Osteoblast (primary cell): ENCODE data around the gene MYO10. TPM values are rescaled to one million over a fixed set of nuclear protein-coding genes. Genes with fewer than 3 reads are reported as not detected.
"Not testable (repeated sequence)": the region's sequence is repeated elsewhere in the genome, so short reads cannot be mapped to it uniquely, and the experiment has no call there.

Experiments used
- DNase-seq: peaks from one replicate; pipeline ENCODE4 v3.0.0; 2011; ENCODE audit warnings: low spot score, mixed read lengths; ENCODE audit not compliant: insufficient read length; ENCODE audit errors: missing footprints
- H2AFZ ChIP-seq: 2 replicates; pipeline ENCODE4 v1.6.0; 2011; ENCODE audit warnings: mild to moderate bottlenecking, low read length
- H3K27ac ChIP-seq: 2 replicates; pipeline ENCODE4 v1.5.1; 2011; ENCODE audit warnings: mild to moderate bottlenecking, low read depth, low read length, moderate library complexity
- H3K27me3 ChIP-seq: 2 replicates; pipeline ENCODE4 v1.6.0; 2012; ENCODE audit warnings: mild to moderate bottlenecking, control low read depth, inconsistent platforms, low read length, moderate library complexity; ENCODE audit not compliant: insufficient read depth
- H3K36me3 ChIP-seq: 2 replicates; pipeline ENCODE4 v1.5.1; 2011; ENCODE audit warnings: mild to moderate bottlenecking, low read length, control low read depth, moderate library complexity; ENCODE audit not compliant: insufficient read depth
- H3K4me1 ChIP-seq: 2 replicates; pipeline ENCODE4 v1.5.1; 2011; ENCODE audit warnings: mild to moderate bottlenecking, low read length, control low read depth, moderate library complexity; ENCODE audit not compliant: insufficient read depth
- H3K4me2 ChIP-seq: 2 replicates; pipeline ENCODE4 v1.6.0; 2011; ENCODE audit warnings: mild to moderate bottlenecking, low read length; ENCODE audit not compliant: insufficient read depth
- H3K4me3 ChIP-seq: fragments of 200-600 bp; sonication (generic); 3 replicates; pipeline ENCODE4 v1.5.1; 2012; ENCODE audit warnings: mild to moderate bottlenecking, low read length, inconsistent platforms; ENCODE audit not compliant: insufficient read depth
- H3K79me2 ChIP-seq: 2 replicates; pipeline ENCODE4 v1.6.0; 2012; ENCODE audit warnings: mild to moderate bottlenecking, low read length, control low read depth, inconsistent platforms; ENCODE audit not compliant: insufficient read depth
- H3K9me3 ChIP-seq: 2 replicates; pipeline ENCODE4 v1.5.1; 2011; ENCODE audit warnings: low read depth, low read length, control low read depth
- H4K20me1 ChIP-seq: 2 replicates; pipeline ENCODE4 v1.6.0; 2012; ENCODE audit warnings: mild to moderate bottlenecking, low read length, control low read depth; ENCODE audit not compliant: insufficient read depth
- total RNA-seq: library from RNA; depleted of rRNA; stranded (reverse); fragments of >200 nt; gene quantifications from 2 replicates; pipeline ENCODE4 v1.2.3, GENCODE V29; 2012
- TF ChIP-seq, protein P1 (sequence below): IDR thresholded peaks from 2 replicates; pipeline ENCODE4 v1.5.1; 2011; ENCODE audit warnings: mild to moderate bottlenecking, low read depth, low read length, moderate library complexity; ENCODE audit errors: extremely low read depth

MYO10 gene
- total RNA-seq, 1 donor, result 40.9 TPM

DNA sequence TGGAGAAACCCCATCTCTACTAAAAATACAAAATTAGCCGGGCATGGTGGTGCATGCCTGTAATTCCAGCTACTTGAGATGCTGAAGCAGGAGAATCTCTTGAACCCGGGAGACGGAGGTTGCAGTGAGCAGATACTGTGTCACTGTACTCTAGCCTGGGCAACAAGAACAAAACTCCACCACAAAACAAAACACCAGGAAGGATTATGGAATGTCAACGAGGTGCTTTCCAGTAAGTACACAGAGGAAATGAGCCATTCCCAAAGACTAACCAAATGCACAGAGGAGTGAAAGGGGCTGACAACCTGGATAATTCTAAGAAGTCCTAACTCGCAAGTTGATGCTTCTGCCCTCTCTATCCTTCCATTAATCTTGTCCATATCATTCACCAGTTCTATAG is 193.2 kb downstream of the MYO10 start:
- Histone ChIP-seq H3K4me2 (no peak overlapping the region), H3K27me3 (no peaks in the 10 kb centered on the region), H2AFZ (no peak overlapping the region), H3K4me1 (no peaks in the 10 kb centered on the region), H3K4me3 (no peak overlapping the region), H4K20me1 (no peaks in the 10 kb centered on the region), H3K79me2 (peaks cover 6% of the 10 kb centered on the region), H3K36me3 (peaks cover 22% of the 10 kb centered on the region), H3K9me3 (no peaks in the 10 kb centered on the region), H3K27ac (no peak overlapping the region)
- TF ChIP-seq, protein P1, sequence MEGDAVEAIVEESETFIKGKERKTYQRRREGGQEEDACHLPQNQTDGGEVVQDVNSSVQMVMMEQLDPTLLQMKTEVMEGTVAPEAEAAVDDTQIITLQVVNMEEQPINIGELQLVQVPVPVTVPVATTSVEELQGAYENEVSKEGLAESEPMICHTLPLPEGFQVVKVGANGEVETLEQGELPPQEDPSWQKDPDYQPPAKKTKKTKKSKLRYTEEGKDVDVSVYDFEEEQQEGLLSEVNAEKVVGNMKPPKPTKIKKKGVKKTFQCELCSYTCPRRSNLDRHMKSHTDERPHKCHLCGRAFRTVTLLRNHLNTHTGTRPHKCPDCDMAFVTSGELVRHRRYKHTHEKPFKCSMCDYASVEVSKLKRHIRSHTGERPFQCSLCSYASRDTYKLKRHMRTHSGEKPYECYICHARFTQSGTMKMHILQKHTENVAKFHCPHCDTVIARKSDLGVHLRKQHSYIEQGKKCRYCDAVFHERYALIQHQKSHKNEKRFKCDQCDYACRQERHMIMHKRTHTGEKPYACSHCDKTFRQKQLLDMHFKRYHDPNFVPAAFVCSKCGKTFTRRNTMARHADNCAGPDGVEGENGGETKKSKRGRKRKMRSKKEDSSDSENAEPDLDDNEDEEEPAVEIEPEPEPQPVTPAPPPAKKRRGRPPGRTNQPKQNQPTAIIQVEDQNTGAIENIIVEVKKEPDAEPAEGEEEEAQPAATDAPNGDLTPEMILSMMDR, result no peak
- no peak for DNase-seq

DNA sequence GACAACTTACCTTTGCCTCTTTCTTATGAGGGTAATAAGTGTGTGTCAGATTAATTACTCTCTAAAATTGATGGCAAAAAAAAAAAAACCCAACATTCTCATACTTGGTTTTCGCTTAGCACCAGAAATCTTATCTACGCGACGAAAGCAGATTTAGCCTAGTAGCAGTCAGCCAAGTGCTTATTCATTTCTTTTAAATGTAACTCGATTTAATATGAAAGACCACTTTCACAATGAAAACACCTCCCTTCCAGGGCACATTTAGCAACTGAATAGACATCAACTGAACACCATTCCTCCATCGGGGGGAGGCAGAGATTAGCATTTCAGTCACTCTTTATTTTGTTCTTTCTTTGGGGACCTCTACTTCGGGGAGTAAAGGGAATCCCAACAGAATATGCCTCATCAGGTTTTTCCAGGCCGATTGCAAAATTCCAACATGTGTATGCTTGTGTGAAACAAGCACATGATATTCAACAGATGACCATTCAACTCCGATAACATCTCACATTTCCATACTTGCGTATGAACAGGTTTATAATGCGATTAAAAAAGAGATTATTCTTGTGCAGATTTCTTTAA is 195.2 kb downstream of the MYO10 start:
- TF ChIP-seq, protein P1, result no peak
- peaks cover 11% of the 10 kb centered on the region for H3K36me3 ChIP-seq
- no peak overlapping the region for H3K4me3 ChIP-seq
- no peak overlapping the region for H3K4me2 ChIP-seq
- H2AFZ ChIP-seq, result no peak overlapping the region
- H3K27me3 ChIP-seq, result no peaks in the 10 kb centered on the region
- no peaks in the 10 kb centered on the region for H4K20me1 ChIP-seq
- peaks cover 12% of the 10 kb centered on the region for H3K79me2 ChIP-seq
- no peak overlapping the region for H3K27ac ChIP-seq
- no peak for DNase-seq
- H3K4me1 ChIP-seq, result peaks cover 7% of the 10 kb centered on the region
- H3K9me3 ChIP-seq, result no peaks in the 10 kb centered on the region

GRCh38 chr5:16740066-16740810 is 195.8 kb downstream of the MYO10 start:
- Histone ChIP-seq H2AFZ (no peak overlapping the region), H3K27me3 (no peaks in the 10 kb centered on the region), H3K79me2 (peaks cover 16% of the 10 kb centered on the region), H3K4me2 (no peak overlapping the region), H3K4me3 (no peak overlapping the region), H3K27ac (no peak overlapping the region), H3K4me1 (peaks cover 7% of the 10 kb centered on the region), H3K9me3 (no peaks in the 10 kb centered on the region), H4K20me1 (no peaks in the 10 kb centered on the region), H3K36me3 (peaks cover 11% of the 10 kb centered on the region)
- TF ChIP-seq, protein P1, result no peak
- no peak for DNase-seq

GRCh38 chr5:16738393-16738792 is 197.7 kb downstream of the MYO10 start:
- Histone ChIP-seq H3K36me3 (peaks cover 11% of the 10 kb centered on the region), H3K79me2 (peaks cover 22% of the 10 kb centered on the region)
- H3K4me2 ChIP-seq, H3K9me3 ChIP-seq, H3K27ac ChIP-seq, H3K4me3 ChIP-seq, H2AFZ ChIP-seq, DNase-seq, H3K27me3 ChIP-seq, H3K4me1 ChIP-seq, H4K20me1 ChIP-seq: not testable (repeated sequence)
